ENCODE results near the gene DMAC2.
"Not testable (repeated sequence)": the region's sequence is repeated elsewhere in the genome, so short reads cannot be mapped to it uniquely, and the experiment has no call there.

The DMAC2 gene

DNA sequence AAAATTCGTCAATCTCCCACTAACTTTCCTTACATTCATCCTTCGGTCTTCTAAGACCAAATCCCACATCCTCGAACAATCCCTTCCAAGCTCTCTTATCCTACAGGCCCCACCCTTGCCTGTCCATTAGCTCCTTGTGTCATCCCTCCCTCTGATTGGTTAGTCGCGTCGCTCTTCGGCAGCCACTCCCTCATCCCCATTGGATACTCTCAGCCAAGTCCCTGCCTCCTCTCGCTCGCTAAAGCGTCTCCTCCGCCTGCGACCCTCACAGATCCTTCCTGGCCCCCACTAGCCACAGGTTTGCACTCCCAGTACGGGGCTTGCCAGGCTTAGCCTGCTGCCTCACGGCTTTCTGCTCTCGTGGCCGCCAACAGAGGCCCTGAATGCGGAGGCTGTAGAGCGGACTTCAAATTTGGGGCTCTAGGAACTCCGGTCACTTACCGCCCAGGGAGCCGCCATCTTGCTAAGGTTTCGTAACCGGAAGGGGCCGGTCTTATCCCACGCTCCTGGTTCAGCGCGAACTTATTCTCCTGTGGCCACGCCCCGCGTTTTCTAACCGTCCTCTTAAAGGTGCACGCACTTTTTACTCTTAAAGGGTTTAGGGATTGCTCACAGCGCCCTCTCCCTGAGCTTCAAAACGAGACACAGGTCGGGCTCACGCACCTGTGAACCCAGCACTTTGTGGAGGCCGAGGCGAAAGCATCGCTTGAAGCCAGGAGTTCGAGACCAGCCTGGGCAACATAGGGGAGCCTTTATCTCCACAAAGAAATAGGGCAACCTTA is at the start of gene DMAC2:
Gene DMAC2 (minus strand): TSS at position 472 of the 782 bp plus-strand sequence. CDS start 13 bp downstream, at position 459.
- DNase-seq (ENCODE audit: low read depth in 3 of 3, low spot score in 1 of 3): peak; percentile 80 to 85 (median 83)

DNA sequence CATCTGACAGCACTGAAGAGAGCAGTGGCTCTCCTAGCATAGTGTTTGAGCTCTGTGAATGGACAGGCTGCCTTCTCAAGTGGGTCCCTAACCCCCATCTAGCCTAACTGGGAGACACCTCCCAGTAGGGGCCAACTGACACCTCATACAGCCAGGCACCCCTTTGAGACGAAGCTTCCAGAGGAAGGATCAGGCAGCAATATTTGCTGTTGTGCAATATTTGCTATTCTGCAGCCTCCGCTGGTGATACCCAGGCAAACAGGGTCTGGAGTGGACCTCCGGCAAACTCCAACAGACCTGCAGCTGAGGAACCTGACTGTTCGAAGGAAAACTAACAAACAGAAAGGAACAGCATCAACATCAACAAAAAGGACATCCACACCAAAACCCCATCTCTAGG is 47.2 kb upstream of the DMAC2 start:
- not testable (repeated sequence) for DNase-seq (ENCODE audit: low read depth in 3 of 3, low spot score in 1 of 3)

DNA sequence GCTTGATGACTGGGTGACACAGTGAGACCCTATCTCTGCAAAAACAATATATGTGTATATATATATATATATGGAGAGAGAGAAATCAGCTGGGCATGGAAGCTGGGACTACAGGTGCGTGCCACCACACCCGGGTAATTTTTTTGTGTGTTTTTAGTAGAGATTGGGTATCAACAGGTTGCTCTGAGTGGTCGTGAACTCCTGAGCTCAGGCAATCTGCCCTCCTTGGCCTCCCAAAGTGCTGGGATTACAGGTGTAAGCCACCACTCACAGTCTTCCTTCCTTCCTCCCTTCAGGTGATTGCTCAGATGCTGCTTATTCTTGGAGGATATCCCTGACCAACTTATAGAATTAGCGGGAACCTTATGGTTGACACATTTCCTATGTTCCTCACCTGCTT is 45.1 kb upstream of the DMAC2 start:
- DNase-seq (ENCODE audit: low read depth in 3 of 3, low spot score in 1 of 3): no peak

DNA sequence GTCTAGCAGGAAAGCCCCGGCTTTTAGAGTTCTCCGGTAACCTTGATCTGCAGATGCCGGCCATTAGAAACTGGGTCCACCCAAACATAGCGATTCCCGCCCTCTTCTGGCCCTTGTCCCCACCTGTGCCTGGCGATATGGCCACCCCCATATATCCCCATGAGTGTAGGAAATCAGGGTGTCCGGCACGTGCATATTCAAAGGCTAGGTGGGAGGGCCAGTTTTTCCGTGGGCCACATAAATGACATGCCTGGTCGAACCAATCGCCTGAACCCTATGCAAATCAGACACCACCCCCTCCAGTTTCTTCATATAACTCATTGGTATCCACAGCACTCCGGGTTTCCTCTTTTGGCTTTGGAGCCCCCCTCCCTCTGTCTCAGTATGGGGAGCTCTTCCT is 40.6 kb upstream of the DMAC2 start:
- DNase-seq (ENCODE audit: low read depth in 3 of 3, low spot score in 1 of 3): no peak

- no peak for DNase-seq (ENCODE audit: low read depth in 3 of 3, low spot score in 1 of 3)
Measured at GRCh38 chr19:41479757-41480191, 40.1 kb upstream of the DMAC2 start.

- no peak for DNase-seq (ENCODE audit: low read depth in 3 of 3, low spot score in 1 of 3)
Measured at GRCh38 chr19:41478875-41479756, 39.4 kb upstream of the DMAC2 start.

DNA sequence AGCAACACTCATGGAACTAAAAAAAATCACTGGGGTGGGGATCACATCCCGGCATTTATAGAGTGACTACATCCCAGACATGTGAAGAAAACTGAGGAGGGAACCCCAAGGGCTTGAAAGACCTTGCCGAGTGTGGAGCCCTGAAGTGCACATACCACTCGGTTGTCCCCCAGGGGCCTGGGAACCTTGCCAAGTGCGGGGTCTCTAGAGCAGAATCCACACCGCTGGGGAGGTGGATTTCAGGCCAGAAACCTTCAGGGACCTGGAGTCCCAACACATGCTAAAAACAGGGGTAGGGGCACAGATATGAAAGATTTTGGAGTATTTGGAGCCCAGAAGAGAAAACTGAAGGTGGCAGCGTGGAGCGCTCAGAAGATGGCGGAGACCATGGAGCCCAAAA is 38.5 kb upstream of the DMAC2 start:
- no peak for DNase-seq (ENCODE audit: low read depth in 3 of 3, low spot score in 1 of 3)

GRCh38 chr19:41476583-41476982 is 36.9 kb upstream of the DMAC2 start:
- no peak for DNase-seq (ENCODE audit: low read depth in 3 of 3, low spot score in 1 of 3)

DNA sequence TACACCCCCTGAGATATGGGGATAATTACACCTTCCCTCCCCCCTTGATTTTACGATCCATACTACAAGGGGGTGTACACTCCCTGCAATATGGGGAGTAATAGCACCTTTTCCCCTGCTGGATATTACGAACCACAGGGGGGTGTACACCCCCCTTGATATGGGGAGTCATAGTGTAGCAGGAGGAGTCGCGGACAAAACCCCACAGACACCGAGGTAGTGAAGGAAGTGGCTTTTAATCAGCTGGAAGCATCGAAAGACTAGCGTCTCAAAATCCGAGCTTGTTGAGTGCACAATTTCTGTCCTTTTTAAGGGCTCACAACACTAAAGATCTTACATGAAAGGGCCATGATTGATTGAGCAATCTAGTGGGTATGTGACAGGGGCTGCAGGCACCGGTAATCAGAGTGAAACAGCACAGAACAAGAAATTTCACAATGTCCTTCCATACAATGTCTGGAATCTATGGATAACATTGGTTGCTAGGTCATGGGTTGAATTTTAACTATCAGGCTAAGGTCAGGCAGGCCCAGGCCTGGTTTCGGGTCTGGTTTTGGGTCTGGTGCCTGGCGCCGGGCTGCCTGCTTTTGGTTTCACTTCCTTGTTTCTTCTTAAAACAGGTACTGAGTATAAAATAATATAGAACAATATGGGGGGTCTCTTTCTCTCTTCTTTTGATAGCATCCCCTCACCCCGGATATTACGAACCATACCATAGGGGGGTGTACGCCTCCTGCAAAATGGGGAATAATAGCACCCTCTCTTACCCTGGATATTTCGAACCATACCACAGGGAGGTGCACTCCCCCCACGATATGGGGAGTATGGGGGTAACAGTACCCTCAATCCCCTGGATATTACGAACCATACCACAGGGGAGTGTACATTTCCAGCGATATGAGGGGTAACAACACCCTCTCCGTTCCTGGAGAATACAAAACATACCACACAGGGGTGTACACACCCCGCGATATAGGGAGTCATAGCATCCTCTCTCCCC is 23.8 kb upstream of the DMAC2 start:
- not testable (repeated sequence) for DNase-seq (ENCODE audit: low read depth in 3 of 3, low spot score in 1 of 3)

GRCh38 chr19:41462497-41462896 is 22.8 kb upstream of the DMAC2 start:
- DNase-seq (ENCODE audit: low read depth in 3 of 3, low spot score in 1 of 3): no peak

GRCh38 chr19:41457241-41457640 is 17.5 kb upstream of the DMAC2 start:
- DNase-seq (ENCODE audit: low read depth in 3 of 3, low spot score in 1 of 3): no peak

- DNase-seq (ENCODE audit: low read depth in 3 of 3, low spot score in 1 of 3): no peak
Measured at GRCh38 chr19:41456342-41456918, 16.7 kb upstream of the DMAC2 start.

GRCh38 chr19:41455936-41456335 is 16.2 kb upstream of the DMAC2 start:
- DNase-seq (ENCODE audit: low read depth in 3 of 3, low spot score in 1 of 3): no peak

- DNase-seq (ENCODE audit: low read depth in 3 of 3, low spot score in 1 of 3): no peak
Measured at GRCh38 chr19:41452584-41453275, 13.0 kb upstream of the DMAC2 start.

DNA sequence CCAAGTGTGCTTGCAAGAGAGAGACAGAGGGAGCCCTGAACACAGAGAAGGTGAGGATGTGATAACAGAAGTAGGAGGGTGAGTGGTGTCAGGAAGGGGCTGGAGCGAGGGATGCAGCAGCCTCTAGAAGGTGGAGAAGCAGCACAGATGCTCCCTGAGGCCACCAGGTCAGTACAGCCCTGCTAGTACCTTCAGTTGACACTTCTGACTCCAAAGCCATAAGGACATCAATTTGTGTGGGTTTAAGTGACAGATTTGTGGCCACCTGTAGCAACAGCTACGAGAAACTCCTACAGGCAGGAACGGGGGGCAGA is 10.1 kb upstream of the DMAC2 start:
- DNase-seq (ENCODE audit: low read depth in 3 of 3, low spot score in 1 of 3): no peak

DNA sequence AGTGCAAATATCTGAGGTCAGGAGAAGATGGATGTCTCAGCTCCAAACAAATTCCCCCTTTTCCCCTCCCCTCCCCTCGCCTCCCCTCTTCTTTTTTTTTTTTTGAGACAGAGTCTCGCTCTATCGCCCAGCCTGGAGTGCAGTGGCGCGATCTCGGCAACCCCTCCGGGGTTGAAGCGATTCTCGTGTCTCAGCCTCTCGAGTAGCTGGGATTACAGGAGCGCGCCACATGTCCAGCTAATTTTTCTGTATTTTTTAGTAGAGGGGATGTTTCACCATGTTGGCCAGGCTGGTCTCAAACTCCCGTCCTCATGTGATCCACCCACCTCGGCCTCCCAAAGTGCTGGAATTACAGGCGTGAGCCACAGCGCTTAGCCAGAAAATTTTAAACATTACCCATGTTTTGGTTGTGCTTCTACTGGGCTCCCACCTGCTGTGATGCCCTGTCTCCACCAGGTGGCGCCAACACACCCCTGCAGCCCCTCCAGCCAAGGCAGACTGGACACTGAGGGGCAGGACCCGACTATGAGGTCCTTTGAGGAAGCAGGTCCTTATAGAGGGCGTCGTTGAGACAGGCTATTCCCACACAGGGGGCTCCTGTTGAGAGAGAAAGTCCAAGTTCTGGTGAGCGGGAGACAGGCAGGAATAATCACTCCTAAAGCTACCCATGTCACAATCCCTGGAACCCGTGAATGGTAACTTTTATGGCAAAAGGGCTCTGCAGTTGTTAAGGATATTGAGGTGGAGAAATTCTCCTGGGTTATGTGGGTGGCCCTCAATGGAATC is 9.6 kb upstream of the DMAC2 start:
- peak; percentile 47 to 61 (median 52) for DNase-seq (ENCODE audit: low read depth in 3 of 3, low spot score in 1 of 3)

- DNase-seq (ENCODE audit: low read depth in 3 of 3, low spot score in 1 of 3): no peak
Measured at GRCh38 chr19:41447732-41448332, 8.1 kb upstream of the DMAC2 start.

- DNase-seq (ENCODE audit: low read depth in 3 of 3, low spot score in 1 of 3): no peak
Measured at GRCh38 chr19:41445575-41445974, 5.9 kb upstream of the DMAC2 start.

Data from stimulated activated CD4-positive, alpha-beta T cell treated with anti-CD3 and anti-CD28 coated beads, TNF-alpha, amount 100 ng/mL, for 1 hour (primary cell).